Neural cell (in vitro differentiated cells): ENCODE data around the gene KRT15. TPM values are rescaled to one million over a fixed set of nuclear protein-coding genes. Genes with fewer than 3 reads are reported as not detected.

Experiments used
- H2AFZ ChIP-seq: fragments of 200-600, 300-800 bp; sonication (generic), shearing (Covaris generic); 2 replicates; pipeline ENCODE4 v1.6.0; 2014; ENCODE audit warnings: low read depth, mild to moderate bottlenecking, antibody characterized with exemption, low read length, moderate library complexity
- H3F3A ChIP-seq: fragments of 200-600 bp; shearing (Covaris generic); 2 replicates; pipeline ENCODE4 v1.6.1; 2016; ENCODE audit warnings: mild to moderate bottlenecking, moderate library complexity, mixed read lengths, antibody characterized with exemption, low read length; ENCODE audit not compliant: insufficient read depth, poor library complexity, severe bottlenecking
- H3K27ac ChIP-seq: fragments of 200-600, 300-800 bp; sonication (generic), shearing (Covaris generic); 2 replicates; pipeline ENCODE4 v1.5.1; 2014; ENCODE audit warnings: mild to moderate bottlenecking, low read length, moderate library complexity
- H3K27me3 ChIP-seq: fragments of 300-800, 200-600 bp; sonication (generic), shearing (Covaris generic); 2 replicates; pipeline ENCODE4 v1.6.0; 2014; ENCODE audit warnings: mild to moderate bottlenecking, low read depth, low read length, moderate library complexity; ENCODE audit not compliant: insufficient read depth
- H3K36me3 ChIP-seq: fragments of 300-800, 200-600 bp; sonication (generic), shearing (Covaris generic); 2 replicates; pipeline ENCODE4 v1.5.1; 2014; ENCODE audit warnings: mild to moderate bottlenecking, antibody characterized with exemption, low read length, moderate library complexity; ENCODE audit not compliant: insufficient read depth
- H3K4me2 ChIP-seq: fragments of 300-800, 200-600 bp; sonication (generic), shearing (Covaris generic); 2 replicates; pipeline ENCODE4 v1.6.0; 2014; ENCODE audit warnings: mild to moderate bottlenecking, low read length
- H3K4me3 ChIP-seq: fragments of 300-800, 200-600 bp; sonication (generic), shearing (Covaris generic); 2 replicates; pipeline ENCODE4 v1.5.1; 2014; ENCODE audit warnings: mild to moderate bottlenecking, low read length, moderate library complexity
- H3K79me2 ChIP-seq: fragments of 200-600 bp; shearing (Covaris generic); replicated peaks from 2 replicates; pipeline ENCODE4 v1.6.0; 2014; ENCODE audit warnings: mild to moderate bottlenecking, low read length, moderate library complexity; ENCODE audit not compliant: insufficient read depth
- H3K9ac ChIP-seq: fragments of 300-800, 200-600 bp; sonication (generic), shearing (Covaris generic); 2 replicates; pipeline ENCODE4 v1.6.1; 2016; ENCODE audit warnings: mild to moderate bottlenecking, low read length, mixed read lengths
- H3K9me2 ChIP-seq: fragments of 200-600 bp; shearing (Covaris generic); 2 replicates; pipeline ENCODE4 v1.6.1; 2016; ENCODE audit warnings: mild to moderate bottlenecking, low read length, mixed read lengths; ENCODE audit not compliant: insufficient read depth
- H3K9me3 ChIP-seq: fragments of 200-600, 300-800 bp; sonication (generic), shearing (Covaris generic); 2 replicates; pipeline ENCODE4 v1.6.1; 2016; ENCODE audit warnings: mild to moderate bottlenecking, mixed run types, low read length, moderate library complexity, mixed read lengths
- H4K20me1 ChIP-seq: fragments of 200-600 bp; shearing (Covaris generic); 2 replicates; pipeline ENCODE4 v1.6.1; 2016; ENCODE audit warnings: mild to moderate bottlenecking, mixed run types; ENCODE audit not compliant: insufficient read depth
- EP300 ChIP-seq: fragments of 450-650 bp; conservative IDR thresholded peaks from 2 replicates; pipeline ENCODE4 v1.6.1; 2014; ENCODE audit warnings: antibody characterized with exemption, mild to moderate bottlenecking, moderate library complexity; ENCODE audit not compliant: poor library complexity, severe bottlenecking
- EZH2 ChIP-seq: fragments of 200-600, 300-800 bp; shearing (Covaris generic), sonication (generic); IDR thresholded peaks from 2 replicates; pipeline ENCODE4 v1.6.1; 2014; ENCODE audit warnings: antibody characterized with exemption, low read length, borderline replicate concordance, mild to moderate bottlenecking; ENCODE audit not compliant: insufficient read depth, poor library complexity, severe bottlenecking
- MXI1 ChIP-seq: fragments of 450-650 bp; conservative IDR thresholded peaks from 2 replicates; pipeline ENCODE4 v1.6.1; 2014; ENCODE audit warnings: antibody characterized with exemption, mild to moderate bottlenecking; ENCODE audit not compliant: poor library complexity, severe bottlenecking
- POLR2AphosphoS5 ChIP-seq: IDR thresholded peaks from 2 replicates; pipeline ENCODE4 v1.6.1; 2012
- RAD21 ChIP-seq: fragments of 450-650 bp; conservative IDR thresholded peaks from 2 replicates; pipeline ENCODE4 v1.6.1; 2014; ENCODE audit warnings: antibody characterized with exemption, mild to moderate bottlenecking, moderate library complexity
- REST ChIP-seq: IDR thresholded peaks from 2 replicates; pipeline ENCODE4 v1.6.1; 2012; ENCODE audit warnings: borderline replicate concordance
- SMC3 ChIP-seq: fragments of 450-650 bp; conservative IDR thresholded peaks from 2 replicates; pipeline ENCODE4 v1.6.1; 2014; ENCODE audit warnings: antibody characterized with exemption, mild to moderate bottlenecking, moderate library complexity; ENCODE audit not compliant: poor library complexity
- TAF1 ChIP-seq: IDR thresholded peaks from 2 replicates; pipeline ENCODE4 v1.6.1; 2012; ENCODE audit warnings: low read depth
- polyA plus RNA-seq: library from polyadenylated mRNA; depleted of rRNA; stranded (reverse); fragments of >200 nt; gene quantifications from 2 replicates; pipeline ENCODE4 v1.2.3, GENCODE V29; 2014
- TF ChIP-seq, protein P1 (sequence below): fragments of 450-650 bp; IDR thresholded peaks from 2 replicates; pipeline ENCODE4 v1.5.1; 2014; ENCODE audit warnings: antibody characterized with exemption, mild to moderate bottlenecking, moderate library complexity; ENCODE audit not compliant: poor library complexity, severe bottlenecking

The KRT15 gene
- polyA plus RNA-seq, 1 donor from 2014 or later = 0.09 TPM

GRCh38 chr17:41494524-41494923, 24.2 kb downstream of the KRT15 start:
- no peak overlapping the region for H3K4me2 ChIP-seq
- H3K27me3 ChIP-seq = no peaks in the 10 kb centered on the region
- H3K9ac ChIP-seq = no peak overlapping the region
- TF ChIP-seq RAD21 = no peak
- TF ChIP-seq, protein P1, sequence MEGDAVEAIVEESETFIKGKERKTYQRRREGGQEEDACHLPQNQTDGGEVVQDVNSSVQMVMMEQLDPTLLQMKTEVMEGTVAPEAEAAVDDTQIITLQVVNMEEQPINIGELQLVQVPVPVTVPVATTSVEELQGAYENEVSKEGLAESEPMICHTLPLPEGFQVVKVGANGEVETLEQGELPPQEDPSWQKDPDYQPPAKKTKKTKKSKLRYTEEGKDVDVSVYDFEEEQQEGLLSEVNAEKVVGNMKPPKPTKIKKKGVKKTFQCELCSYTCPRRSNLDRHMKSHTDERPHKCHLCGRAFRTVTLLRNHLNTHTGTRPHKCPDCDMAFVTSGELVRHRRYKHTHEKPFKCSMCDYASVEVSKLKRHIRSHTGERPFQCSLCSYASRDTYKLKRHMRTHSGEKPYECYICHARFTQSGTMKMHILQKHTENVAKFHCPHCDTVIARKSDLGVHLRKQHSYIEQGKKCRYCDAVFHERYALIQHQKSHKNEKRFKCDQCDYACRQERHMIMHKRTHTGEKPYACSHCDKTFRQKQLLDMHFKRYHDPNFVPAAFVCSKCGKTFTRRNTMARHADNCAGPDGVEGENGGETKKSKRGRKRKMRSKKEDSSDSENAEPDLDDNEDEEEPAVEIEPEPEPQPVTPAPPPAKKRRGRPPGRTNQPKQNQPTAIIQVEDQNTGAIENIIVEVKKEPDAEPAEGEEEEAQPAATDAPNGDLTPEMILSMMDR = no peak
- no peak overlapping the region for H3K4me3 ChIP-seq
- no peaks in the 10 kb centered on the region for H4K20me1 ChIP-seq
- H3K36me3 ChIP-seq = no peaks in the 10 kb centered on the region
- H2AFZ ChIP-seq = no peak overlapping the region
- no peaks in the 10 kb centered on the region for H3K9me3 ChIP-seq
- no peaks in the 10 kb centered on the region for H3K79me2 ChIP-seq
- H3F3A ChIP-seq = no peaks in the 10 kb centered on the region
- H3K27ac ChIP-seq = no peak overlapping the region
- H3K9me2 ChIP-seq = no peaks in the 10 kb centered on the region

DNA sequence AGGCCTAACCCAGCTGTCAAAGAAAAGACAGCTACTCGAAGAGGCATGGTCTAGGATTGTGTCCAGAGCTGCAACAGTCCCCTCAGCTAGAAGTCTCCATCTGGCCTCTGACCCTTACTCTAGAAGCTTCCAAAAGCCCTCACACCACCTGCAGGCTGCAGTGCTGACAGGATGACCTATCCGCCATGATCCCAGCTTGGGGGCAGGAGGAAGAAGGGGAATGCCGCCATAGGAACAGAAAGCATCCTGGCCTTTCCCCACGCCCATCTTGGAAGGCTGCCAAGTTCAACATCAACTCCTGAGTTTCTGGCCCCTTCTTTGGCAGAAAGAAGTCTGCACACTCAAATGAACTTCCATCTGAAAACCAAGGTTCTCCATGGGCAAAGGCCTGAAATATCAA, 25.9 kb downstream of the KRT15 start:
- H3K36me3 ChIP-seq = no peaks in the 10 kb centered on the region
- H3F3A ChIP-seq = no peaks in the 10 kb centered on the region
- H3K9me2 ChIP-seq = no peaks in the 10 kb centered on the region
- TF ChIP-seq EP300 = no peak
- TF ChIP-seq, protein P1 = no peak
- TF ChIP-seq RAD21 = no peak
- no peak for TF ChIP-seq REST
- TF ChIP-seq MXI1 = no peak
- no peak for TF ChIP-seq TAF1
- no peak for TF ChIP-seq EZH2
- TF ChIP-seq POLR2AphosphoS5 = no peak
- TF ChIP-seq SMC3 = no peak
- no peak overlapping the region for H2AFZ ChIP-seq
- H3K4me2 ChIP-seq = no peak overlapping the region
- H3K79me2 ChIP-seq = no peaks in the 10 kb centered on the region
- no peak overlapping the region for H3K9ac ChIP-seq
- no peaks in the 10 kb centered on the region for H3K27me3 ChIP-seq
- H3K4me3 ChIP-seq = no peak overlapping the region
- H3K27ac ChIP-seq = no peak overlapping the region
- no peaks in the 10 kb centered on the region for H4K20me1 ChIP-seq
- H3K9me3 ChIP-seq = no peaks in the 10 kb centered on the region
